HepG2 (cell line): ENCODE data around the gene AKR7A3. TPM values are rescaled to one million over a fixed set of nuclear protein-coding genes. Genes with fewer than 3 reads are reported as not detected.

ENCODE experiments used
- CSRNP2 ChIP-seq: sonication (generic); formaldehyde crosslinking; conservative IDR thresholded peaks from 2 replicates; pipeline ENCODE4 v1.8.0; 2022; ENCODE audit warnings: low read depth, missing genetic modification reagents
- EED ChIP-seq: sonication (generic); formaldehyde crosslinking; IDR thresholded peaks from 2 replicates; pipeline ENCODE4 v1.5.0; 2020; ENCODE audit warnings: mild to moderate bottlenecking, missing genetic modification reagents
- FOXK1 ChIP-seq: sonication (generic); formaldehyde crosslinking; IDR thresholded peaks from 2 replicates; pipeline ENCODE4 v1.4.0; 2020; ENCODE audit warnings: low read depth, missing genetic modification reagents, borderline replicate concordance
- NR0B2 ChIP-seq: sonication (generic); formaldehyde crosslinking; IDR thresholded peaks from 2 replicates; pipeline ENCODE4 v1.4.0; 2020; ENCODE audit warnings: mild to moderate bottlenecking, missing genetic modification reagents
- RBM22 ChIP-seq: fragments of 200-400 bp; formaldehyde crosslinking; optimal IDR thresholded peaks from 2 replicates; pipeline ENCODE3; 2017; ENCODE audit warnings: mild to moderate bottlenecking, low read length, moderate library complexity
- SALL2 ChIP-seq: sonication (generic); formaldehyde crosslinking; IDR thresholded peaks from 2 replicates; pipeline ENCODE4 v1.8.1; 2023; ENCODE audit warnings: mild to moderate bottlenecking, missing genetic modification reagents, inconsistent platforms
- SNAI1 ChIP-seq: sonication (generic); formaldehyde crosslinking; IDR thresholded peaks from 2 replicates; pipeline ENCODE4 v1.5.0; 2020; ENCODE audit warnings: mild to moderate bottlenecking, missing genetic modification reagents, borderline replicate concordance
- ZBED4 ChIP-seq: sonication (generic); formaldehyde crosslinking; IDR thresholded peaks from 2 replicates; pipeline ENCODE4 v1.4.0; 2020; ENCODE audit warnings: missing genetic modification reagents, borderline replicate concordance
- ZFYVE20 ChIP-seq: sonication (generic); formaldehyde crosslinking; IDR thresholded peaks from 2 replicates; pipeline ENCODE4 v1.8.0; 2023; ENCODE audit warnings: low read depth, mild to moderate bottlenecking, moderate library complexity, missing genetic modification reagents, borderline replicate concordance
- ZNF670 ChIP-seq: sonication (generic); formaldehyde crosslinking; IDR thresholded peaks from 2 replicates; pipeline ENCODE4 v1.8.0; 2022; ENCODE audit warnings: mild to moderate bottlenecking, missing genetic modification reagents, borderline replicate concordance
- ZNF724P ChIP-seq: sonication (generic); formaldehyde crosslinking; IDR thresholded peaks from 2 replicates; pipeline ENCODE4 v1.8.0; 2022; ENCODE audit warnings: missing genetic modification reagents, borderline replicate concordance
- ZNF800 ChIP-seq: sonication (generic); formaldehyde crosslinking; IDR thresholded peaks from 2 replicates; pipeline ENCODE4 v1.4.0; 2020; ENCODE audit warnings: missing genetic modification reagents
- ZXDC ChIP-seq: sonication (generic); formaldehyde crosslinking; IDR thresholded peaks from 2 replicates; pipeline ENCODE4 v1.5.0; 2020; ENCODE audit warnings: mild to moderate bottlenecking, missing genetic modification reagents
- polyA plus RNA-seq, 8 experiments: library from polyadenylated mRNA; depleted of rRNA in 3 of 8; stranded (reverse) in 7 of 8; unstranded in 1 of 8; fragments of >200 nt; fragmentation: Illumina TruSeq in 4 of 8; extraction: Trizol in 4 of 8; gene quantifications; 2 replicates each; pipeline versions ENCODE4 v1.2.1 to v1.2.3, GENCODE V29; 2011 to 2016; ENCODE audit warnings: low read depth in 4 of 8, missing spikeins in 1 of 8, mixed read lengths in 1 of 8; ENCODE audit not compliant: insufficient read depth in 1 of 8
- total RNA-seq, 5 experiments: library from RNA; depleted of rRNA; stranded (reverse); fragments of >200 nt; fragmentation: Illumina TruSeq; extraction: Trizol; gene quantifications; 2 replicates each; pipeline ENCODE4 v1.2.3, GENCODE V29; 2016; ENCODE audit warnings: low read depth in 1 of 5

AKR7A3 gene
- total and polyA plus RNA-seq, 2 of the 13 experiments (the other 11 are each of a cell fraction or from before 2014, with no cell fraction given), result 0.58 to 1.00 TPM

GRCh38 chr1:19311931-19312781 lies 23.6 kb upstream of the AKR7A3 start, which contains the start of the genes AKR7A2 and SLC66A1 (continued):
- TF ChIP-seq ZNF800 (CRISPR knock-in tag), result peak; percentile 72; the same call in 1 of the 2 replicates
- TF ChIP-seq SNAI1 (CRISPR knock-in tag), result no peak
- TF ChIP-seq SALL2, result peak; percentile 65; the same call in 1 of the 2 replicates
- no peak for TF ChIP-seq RBM22
- TF ChIP-seq ZNF724P, result peak; percentile 78; the same call in 1 of the 2 replicates
- TF ChIP-seq CSRNP2 (CRISPR knock-in tag), result 0 out of 2 replicates have a peak, but pooled peaks have one; percentile 69
- TF ChIP-seq ZXDC (CRISPR knock-in tag), result peak; percentile 67; the same call in 1 of the 2 replicates
- 0 out of 2 replicates have a peak, but pooled peaks have one; percentile 56 for TF ChIP-seq ZFYVE20
- TF ChIP-seq FOXK1, result no peak
- TF ChIP-seq ZBED4 (CRISPR knock-in tag), result peak; percentile 94; the same call in 1 of the 2 replicates
- no peak for TF ChIP-seq EED (CRISPR knock-in tag)
- peak; percentile 69; the same call in 1 of the 2 replicates for TF ChIP-seq NR0B2 (CRISPR knock-in tag)
- TF ChIP-seq ZNF670 (CRISPR knock-in tag), result 0 out of 2 replicates have a peak, but pooled peaks have one; percentile 43
